NCI-H526 (cell line): ENCODE measurements around the gene MFAP3.
A peak's percentile ranks its signal among the peaks of the same experiment; 100 is the strongest.
"Not testable (repeated sequence)": the region's sequence is repeated elsewhere in the genome, so short reads cannot be mapped to it uniquely, and the experiment has no call there.

ENCODE experiments used
- DNase-seq, 2 experiments: peaks; one replicate each; lab custom pipeline; 2025; lab: John Stamatoyannopoulos, UW

The MFAP3 gene

GRCh38 chr5:154038707-154039457, at the start of gene MFAP3, which contains the start of gene FAM114A2:
MFAP3 (plus strand) TSS chr5:154038967; CDS start chr5:154049723, 10,756 bp downstream.
FAM114A2 (minus strand) TSS chr5:154038910; CDS start chr5:154034953, 3,957 bp downstream.
- DNase-seq = peak; percentile 89 to 97

GRCh38 chr5:153991168-153991567, 47.6 kb upstream of the MFAP3 start:
- DNase-seq = no peak

- no peak for DNase-seq
Observed at GRCh38 chr5:153998010-153998409, 40.8 kb upstream of the MFAP3 start.

DNA sequence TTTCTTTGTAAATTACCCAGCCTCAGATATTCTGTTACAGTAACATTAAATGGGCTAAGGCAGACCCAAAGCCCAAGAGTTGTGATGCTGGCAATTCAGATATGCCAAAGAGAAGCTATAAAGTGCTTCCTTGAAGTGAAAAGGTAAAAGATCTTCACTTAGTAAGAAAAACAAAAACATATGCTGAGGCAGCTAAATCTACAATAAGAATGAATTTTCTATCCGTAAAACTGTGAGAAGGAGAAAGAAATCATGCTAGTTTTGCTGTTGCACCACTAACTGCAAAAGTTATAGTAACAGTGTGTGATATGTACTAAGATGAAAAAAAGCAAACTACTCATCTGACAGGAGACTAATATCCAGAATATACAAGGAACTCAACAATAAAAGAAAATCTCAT, 40.0 kb upstream of the MFAP3 start:
- no peak for DNase-seq

GRCh38 chr5:153999995-154000394, 38.8 kb upstream of the MFAP3 start:
- DNase-seq = no peak

DNA sequence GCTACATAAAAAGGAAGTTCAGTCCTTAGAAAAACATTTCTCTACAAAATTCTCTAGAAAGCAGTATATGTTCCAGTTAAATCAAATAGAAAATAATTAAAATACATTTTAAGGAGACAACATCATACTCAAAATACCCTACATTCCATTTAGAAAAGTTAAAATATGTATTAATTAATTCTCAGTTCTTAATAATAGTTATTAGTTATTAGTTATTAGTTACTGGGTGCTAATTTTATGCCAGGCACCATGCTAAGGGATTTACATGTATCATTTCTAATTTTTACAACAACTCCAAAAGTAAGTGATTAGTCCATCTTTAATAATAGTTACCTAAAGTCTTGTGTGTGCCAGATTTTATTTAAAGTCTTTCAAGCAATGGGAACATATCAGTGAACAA, 38.1 kb upstream of the MFAP3 start:
- DNase-seq = no peak

DNA sequence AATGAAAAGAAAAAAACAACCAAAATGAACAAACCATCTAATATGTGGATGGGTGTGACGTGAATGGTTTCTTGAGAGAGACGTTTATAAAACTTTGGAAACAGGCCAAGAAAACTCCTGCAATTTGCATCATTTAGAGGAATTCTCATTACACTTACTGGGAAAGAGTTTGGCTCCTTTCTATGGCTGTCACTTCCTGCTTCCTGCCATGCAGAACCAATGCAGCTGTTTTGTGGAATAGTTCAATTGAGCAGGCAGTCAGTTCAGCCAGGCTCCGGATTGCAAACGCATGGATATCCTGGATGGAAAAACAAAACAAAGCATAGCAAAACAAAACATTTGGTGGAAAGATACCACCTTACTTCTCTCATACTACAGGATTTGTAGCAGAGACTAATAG, 36.7 kb upstream of the MFAP3 start:
- no peak for DNase-seq

DNA sequence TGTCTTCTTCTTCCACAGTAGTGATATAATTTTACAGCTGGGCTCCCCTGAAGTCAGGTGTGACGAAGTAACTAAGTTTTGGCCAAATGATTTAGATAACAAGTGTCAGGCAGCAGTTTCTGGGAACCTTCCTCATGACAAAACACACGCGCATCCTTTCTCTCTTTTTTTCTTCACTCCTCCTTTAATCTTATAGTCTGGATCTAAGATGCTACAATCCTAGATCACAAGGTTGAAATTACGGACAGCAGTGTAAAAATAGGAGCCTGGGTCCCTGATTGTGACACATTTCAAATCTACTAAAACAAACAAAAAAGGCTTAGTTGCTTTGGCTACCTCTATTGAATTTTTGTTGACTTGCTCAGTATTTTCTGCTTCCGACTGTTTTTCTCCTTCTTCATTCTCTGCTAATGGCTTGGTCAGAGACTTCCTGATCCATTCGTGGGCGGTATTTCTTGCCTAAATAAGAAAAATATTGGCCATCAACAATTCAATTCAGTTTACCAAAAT, 36.2 kb upstream of the MFAP3 start:
- DNase-seq = no peak

GRCh38 chr5:154005648-154006047, 33.1 kb upstream of the MFAP3 start:
- DNase-seq = no peak

GRCh38 chr5:154010660-154011059, 28.1 kb upstream of the MFAP3 start:
- DNase-seq = no peak

GRCh38 chr5:154015071-154015693, 23.6 kb upstream of the MFAP3 start:
- no peak for DNase-seq

GRCh38 chr5:154018919-154019318, 19.8 kb upstream of the MFAP3 start:
- DNase-seq = not testable (repeated sequence)

- no peak for DNase-seq
Observed at GRCh38 chr5:154025951-154026350, 12.8 kb upstream of the MFAP3 start.

DNA sequence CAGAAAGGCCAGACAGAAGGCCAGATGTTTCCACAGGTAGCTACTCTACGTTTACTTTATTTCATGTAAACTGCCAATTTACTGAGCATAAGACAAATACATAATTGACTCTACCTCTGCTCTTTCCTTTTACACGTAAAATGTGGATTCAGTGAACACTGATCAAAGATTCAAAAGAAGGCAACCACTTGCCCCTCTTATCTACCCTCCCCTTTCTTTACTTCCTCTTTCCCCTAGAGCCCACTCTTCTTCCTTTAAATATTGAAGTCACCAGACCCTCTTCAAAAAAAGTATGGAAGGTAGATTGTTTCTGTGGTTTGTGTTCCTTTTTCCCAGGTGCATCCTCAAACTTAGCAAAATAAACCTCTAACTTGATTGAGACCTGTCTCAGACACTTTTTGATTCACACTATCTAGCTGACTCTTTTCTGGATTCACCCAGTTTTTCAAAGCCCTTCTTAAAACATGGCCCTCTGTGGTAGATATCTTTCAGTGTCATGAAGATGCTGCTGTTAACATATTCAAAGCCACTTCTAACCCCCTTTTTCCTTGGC, 6.8 kb upstream of the MFAP3 start:
- DNase-seq = no peak

DNA sequence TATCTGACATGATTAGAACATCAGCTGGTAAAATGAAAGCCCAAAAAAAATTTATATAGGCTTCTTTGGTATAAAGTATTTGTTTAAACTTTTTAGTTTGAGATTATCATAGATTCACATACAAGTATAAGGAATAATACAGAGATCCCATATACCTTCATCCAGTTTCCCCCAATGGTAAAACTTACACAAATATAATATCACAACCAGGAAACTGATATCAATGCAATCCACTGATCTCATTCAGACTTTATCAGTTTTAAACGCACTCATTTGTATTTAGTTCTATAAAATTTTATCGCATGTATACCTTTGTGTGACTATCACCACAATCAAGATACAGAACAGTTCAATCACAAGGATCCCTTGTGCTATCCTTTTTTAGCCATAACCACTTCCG, 3.8 kb upstream of the MFAP3 start:
- no peak for DNase-seq

- DNase-seq = peak; percentile 78 to 81
Observed at GRCh38 chr5:154038261-154038706, 483 bp upstream of the MFAP3 start.

- no peak for DNase-seq
Observed at GRCh38 chr5:154039458-154039829, 677 bp downstream of the MFAP3 start.

DNA sequence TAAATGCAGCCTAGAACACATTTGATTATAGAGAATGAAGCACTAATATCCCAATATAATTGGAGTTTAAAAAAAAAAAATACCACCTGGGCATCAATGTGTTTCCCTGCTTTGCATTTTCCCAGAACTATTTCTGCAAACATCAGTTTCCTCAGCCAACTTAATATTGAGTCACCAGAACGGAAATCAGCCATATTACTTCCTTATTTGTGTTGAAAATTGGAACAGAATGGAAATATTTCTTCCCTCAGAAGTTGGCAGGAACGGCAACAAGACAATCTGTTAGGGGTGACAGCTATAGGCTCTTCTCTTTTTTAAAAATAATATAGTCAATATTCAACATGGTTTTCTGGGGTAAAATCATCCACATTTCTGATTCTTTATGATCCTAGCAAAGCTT, 4.0 kb downstream of the MFAP3 start:
- DNase-seq = no peak

GRCh38 chr5:154044099-154044498, 5.3 kb downstream of the MFAP3 start:
- no peak for DNase-seq

DNA sequence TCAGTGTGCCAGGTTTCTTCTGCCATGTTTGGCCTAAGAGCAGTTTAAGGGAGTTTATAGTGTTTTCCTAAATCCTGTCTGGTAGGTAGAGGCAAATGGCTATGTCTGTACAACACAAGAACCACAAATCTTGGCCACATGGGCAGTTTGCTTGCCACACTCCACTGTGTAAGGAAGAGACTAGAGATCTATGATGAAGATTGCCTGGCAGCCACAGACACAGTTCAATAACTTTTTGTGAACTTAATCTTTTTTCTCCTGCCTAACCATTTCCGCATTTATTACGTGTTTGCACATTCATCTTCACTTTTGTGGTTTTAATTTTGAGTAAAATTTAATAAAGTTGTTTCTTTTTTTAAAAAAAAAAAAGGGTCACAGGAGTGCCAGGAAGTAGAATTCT, 5.8 kb downstream of the MFAP3 start:
- DNase-seq = no peak

DNA sequence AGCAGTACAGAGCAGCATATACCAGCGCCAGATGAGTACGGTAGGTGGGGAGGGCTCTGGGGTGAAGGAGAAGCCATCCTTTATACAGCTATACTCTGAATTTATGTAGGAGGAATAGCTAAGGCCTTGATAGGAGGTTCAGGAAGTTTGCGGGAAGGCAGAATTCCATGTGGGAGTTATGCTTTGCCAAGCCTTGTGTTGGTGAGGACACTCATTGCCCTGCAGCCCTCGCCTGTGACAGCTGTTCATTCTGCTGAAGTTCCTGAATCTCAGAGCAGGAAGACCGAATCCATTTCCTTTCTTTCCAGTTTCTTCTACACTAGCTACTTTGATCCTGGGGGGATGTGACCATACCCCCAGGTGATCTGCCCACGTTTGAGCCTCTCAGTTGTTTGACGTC, 7.7 kb downstream of the MFAP3 start:
- no peak for DNase-seq

- DNase-seq = no peak
Observed at GRCh38 chr5:154047324-154047723, 8.6 kb downstream of the MFAP3 start.

GRCh38 chr5:154049636-154050035, 10.9 kb downstream of the MFAP3 start:
- no peak for DNase-seq
